ENCODE data around the gene SPTBN4. TPM values are rescaled to one million over a fixed set of nuclear protein-coding genes. Genes with fewer than 3 reads are reported as not detected.
"Not testable (repeated sequence)": the region's sequence is repeated elsewhere in the genome, so short reads cannot be mapped to it uniquely, and the experiment has no call there.

SPTBN4 gene
- total RNA-seq, 1 donor from 2014 or later: 6.1 TPM

GRCh38 chr19:40464059-40465024 is 2.5 kb upstream of the SPTBN4 start:
- DNase-seq (ENCODE audit: low spot score): no peak

- DNase-seq (ENCODE audit: low spot score): no peak
Measured at GRCh38 chr19:40465025-40465556, 1.7 kb upstream of the SPTBN4 start.

GRCh38 chr19:40465557-40466218 is 1.1 kb upstream of the SPTBN4 start, which contains the start of gene BLVRB:
Gene BLVRB (minus strand): TSS chr19:40465745. CDS start chr19:40465688, 57 bp downstream.
- peak; percentile 100 for DNase-seq (ENCODE audit: low spot score)

- no peak for DNase-seq (ENCODE audit: low spot score)
Measured at GRCh38 chr19:40466219-40466984, 399 bp upstream of the SPTBN4 start.

GRCh38 chr19:40469011-40469410 is 2.2 kb downstream of the SPTBN4 start:
- no peak for DNase-seq (ENCODE audit: low spot score)

- DNase-seq (ENCODE audit: low spot score): no peak
Measured at GRCh38 chr19:40471111-40471510, 4.3 kb downstream of the SPTBN4 start.

- DNase-seq (ENCODE audit: low spot score): no peak
Measured at GRCh38 chr19:40472516-40472915, 5.7 kb downstream of the SPTBN4 start.

GRCh38 chr19:40474737-40475136 is 7.9 kb downstream of the SPTBN4 start:
- no peak for DNase-seq (ENCODE audit: low spot score)

GRCh38 chr19:40475878-40476644 is 9.3 kb downstream of the SPTBN4 start:
- not testable (repeated sequence) for DNase-seq (ENCODE audit: low spot score)

GRCh38 chr19:40486017-40486416 is 19.2 kb downstream of the SPTBN4 start:
- no peak for DNase-seq (ENCODE audit: low spot score)

GRCh38 chr19:40489882-40490230 is 23.1 kb downstream of the SPTBN4 start:
- DNase-seq (ENCODE audit: low spot score): no peak

- no peak for DNase-seq (ENCODE audit: low spot score)
Measured at GRCh38 chr19:40492274-40492673, 25.5 kb downstream of the SPTBN4 start.

- DNase-seq (ENCODE audit: low spot score): no peak
Measured at GRCh38 chr19:40493778-40494177, 27.0 kb downstream of the SPTBN4 start.

GRCh38 chr19:40494191-40494838 is 27.5 kb downstream of the SPTBN4 start:
- no peak for DNase-seq (ENCODE audit: low spot score)

- DNase-seq (ENCODE audit: low spot score): no peak
Measured at GRCh38 chr19:40497214-40497613, 30.4 kb downstream of the SPTBN4 start.

GRCh38 chr19:40499320-40499719 is 32.5 kb downstream of the SPTBN4 start:
- DNase-seq (ENCODE audit: low spot score): no peak

GRCh38 chr19:40500678-40501530 is 34.1 kb downstream of the SPTBN4 start:
- DNase-seq (ENCODE audit: low spot score): not testable (repeated sequence)

GRCh38 chr19:40501599-40501998 is 34.8 kb downstream of the SPTBN4 start:
- DNase-seq (ENCODE audit: low spot score): no peak

- DNase-seq (ENCODE audit: low spot score): no peak
Measured at GRCh38 chr19:40502081-40502480, 35.3 kb downstream of the SPTBN4 start.

Data from mesenteric fat pad (tissue), 1 donor.